Lower leg skin (tissue), 4 donors: ENCODE results near the gene GPD2. TPM values are rescaled to one million over a fixed set of nuclear protein-coding genes. Genes with fewer than 3 reads are reported as not detected.

Experiments
- DNase-seq, 2 donors: peaks; one replicate each; pipeline ENCODE4 v3.0.0-alpha.2; 2019; ENCODE audit warnings: low spot score in 2 of 2
- H3K4me3 ChIP-seq: fragments of 200-600 bp; sonication (generic); 2 replicates; pipeline ENCODE4 v1.5.1; 2017; ENCODE audit warnings: mild to moderate bottlenecking, low read depth; ENCODE audit not compliant: poor library complexity, severe bottlenecking
- POLR2A ChIP-seq, 2 donors: fragments of 450-650 bp; IDR thresholded peaks; one replicate each; pipeline ENCODE4 v1.6.1; 2016 to 2017; ENCODE audit warnings: antibody characterized with exemption in 2 of 2, mild to moderate bottlenecking in 1 of 2, moderate library complexity in 1 of 2
- whole genome bisulfite sequencing, 2 donors: methylation state at CpG; one replicate each; pipeline ENCODE4 v1.1.5; 2018; 5-methylcytosine and 5-hydroxymethylcytosine counted together
- intact Hi-C: fragments of 100-400 bp; cut with DNase I; formaldehyde crosslinking; loops from one replicate; pipeline ENCODE4 v1.15.0; 2023; ENCODE audit warnings: low total_unique reads
- total RNA-seq, 4 donors: library from RNA; depleted of rRNA; stranded (reverse); fragments of >200 nt; gene quantifications; one replicate each; pipeline ENCODE4 v1.1.0, GENCODE V29; 2016
- TF ChIP-seq, protein P1 (sequence below), 3 donors: fragments of 450-650 bp; IDR thresholded peaks; one replicate each; pipeline ENCODE4 v1.5.1; 2016; ENCODE audit warnings: antibody characterized with exemption in 3 of 3, mild to moderate bottlenecking in 3 of 3, moderate library complexity in 2 of 3

GPD2 gene
- total RNA-seq, 4 donors from 2014 or later, result 50.0 to 83.5 (median 64.6) TPM

DNA sequence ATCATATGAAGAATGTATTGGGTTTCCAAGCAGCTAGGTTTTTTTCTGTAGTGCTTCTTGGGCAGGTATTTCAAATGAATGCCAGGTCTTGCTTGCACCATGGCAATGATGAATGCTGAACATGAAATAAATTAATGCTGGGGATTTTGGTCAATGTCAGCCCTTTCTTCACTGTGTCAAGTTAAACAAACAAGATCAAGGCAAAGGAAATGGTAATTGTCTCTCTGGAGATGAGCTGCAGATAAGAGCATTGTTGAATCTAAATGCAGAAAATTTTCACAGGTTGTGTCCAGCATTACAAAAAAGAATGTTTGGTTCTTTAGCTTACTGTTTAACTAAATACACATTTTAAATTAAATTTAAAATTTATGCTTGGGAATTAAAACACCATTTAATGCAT is 144.3 kb downstream of the GPD2 start:
- intact Hi-C loops, result no loop called here
- no peak overlapping the region for H3K4me3 ChIP-seq
- no peak for DNase-seq
- TF ChIP-seq, protein P1, sequence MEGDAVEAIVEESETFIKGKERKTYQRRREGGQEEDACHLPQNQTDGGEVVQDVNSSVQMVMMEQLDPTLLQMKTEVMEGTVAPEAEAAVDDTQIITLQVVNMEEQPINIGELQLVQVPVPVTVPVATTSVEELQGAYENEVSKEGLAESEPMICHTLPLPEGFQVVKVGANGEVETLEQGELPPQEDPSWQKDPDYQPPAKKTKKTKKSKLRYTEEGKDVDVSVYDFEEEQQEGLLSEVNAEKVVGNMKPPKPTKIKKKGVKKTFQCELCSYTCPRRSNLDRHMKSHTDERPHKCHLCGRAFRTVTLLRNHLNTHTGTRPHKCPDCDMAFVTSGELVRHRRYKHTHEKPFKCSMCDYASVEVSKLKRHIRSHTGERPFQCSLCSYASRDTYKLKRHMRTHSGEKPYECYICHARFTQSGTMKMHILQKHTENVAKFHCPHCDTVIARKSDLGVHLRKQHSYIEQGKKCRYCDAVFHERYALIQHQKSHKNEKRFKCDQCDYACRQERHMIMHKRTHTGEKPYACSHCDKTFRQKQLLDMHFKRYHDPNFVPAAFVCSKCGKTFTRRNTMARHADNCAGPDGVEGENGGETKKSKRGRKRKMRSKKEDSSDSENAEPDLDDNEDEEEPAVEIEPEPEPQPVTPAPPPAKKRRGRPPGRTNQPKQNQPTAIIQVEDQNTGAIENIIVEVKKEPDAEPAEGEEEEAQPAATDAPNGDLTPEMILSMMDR (IDR thresholded peaks at IDR 0.05), result no peak
- TF ChIP-seq POLR2A (IDR thresholded peaks at IDR 0.05), result no peak

GRCh38 chr2:156581280-156581679 is 145.1 kb downstream of the GPD2 start:
- TF ChIP-seq POLR2A (IDR thresholded peaks at IDR 0.05), result no peak
- TF ChIP-seq, protein P1 (IDR thresholded peaks at IDR 0.05), result no peak
- H3K4me3 ChIP-seq, result no peak overlapping the region
- no peak for DNase-seq
- WGBS, 2 donors, result 94% methylated on average over 2 of the region's 2 CpGs
- intact Hi-C loops, result no loop called here

DNA sequence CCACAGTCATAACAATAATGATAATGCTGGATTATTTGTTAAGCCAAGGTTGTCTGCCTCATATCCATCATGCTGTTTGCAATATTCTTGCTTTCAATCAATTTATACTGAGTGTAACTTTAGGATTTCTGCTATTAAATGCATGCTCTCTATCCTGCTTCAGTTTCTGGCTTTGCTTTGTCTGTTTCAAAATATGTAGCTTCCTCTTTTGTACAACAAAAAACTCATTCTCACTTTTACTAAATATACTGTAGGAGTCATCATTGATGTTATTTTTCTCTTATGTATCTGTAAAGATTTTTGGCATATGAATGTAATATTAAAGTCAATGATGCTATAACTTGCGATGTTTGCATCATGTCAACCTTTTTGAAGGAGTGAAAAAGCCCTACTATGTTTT is 149.3 kb downstream of the GPD2 start:
- DNase-seq, result no peak
- no peak overlapping the region for H3K4me3 ChIP-seq
- intact Hi-C loops, result no loop called here
- TF ChIP-seq, protein P1 (IDR thresholded peaks at IDR 0.05), result no peak
- WGBS, 2 donors, result 100% methylated on average over 1 of the region's 1 CpG

GRCh38 chr2:156586621-156587020 is 150.4 kb downstream of the GPD2 start:
- intact Hi-C loops, result no loop called here
- TF ChIP-seq, protein P1 (IDR thresholded peaks at IDR 0.05), result no peak
- TF ChIP-seq POLR2A (IDR thresholded peaks at IDR 0.05), result no peak
- 82 to 91% methylated on average over 2 of the region's 2 CpGs for whole genome bisulfite sequencing, 2 donors
- H3K4me3 ChIP-seq, result no peak overlapping the region
- no peak for DNase-seq

- H3K4me3 ChIP-seq, result no peak overlapping the region
- WGBS, 2 donors, result 30 to 32% methylated on average over 10 of the region's 10 CpGs
- DNase-seq, result no peak
- TF ChIP-seq, protein P1 (IDR thresholded peaks at IDR 0.05), result no peak
- TF ChIP-seq POLR2A (IDR thresholded peaks at IDR 0.05), result no peak
- intact Hi-C loops, result loop anchor here (10.0 kb wide), 1 partner anchor 265 kb away; no protein-coding TSS in a partner anchor
Measured at GRCh38 chr2:156589381-156590079, 153.4 kb downstream of the GPD2 start.
